KBM-7 (cell line): Measurements from ENCODE around the gene VAV3.
"Not testable (repeated sequence)": the region's sequence is repeated elsewhere in the genome, so short reads cannot be mapped to it uniquely, and the experiment has no call there.

ENCODE experiments used
- DNase-seq: peaks from one replicate; pipeline ENCODE4 v3.0.0-alpha.2; 2015
- in situ Hi-C: fragments of 300-500 bp; cut with MboI; formaldehyde crosslinking; loops from 2 replicates; pipeline ENCODE4 v1.14.3; 2020; ENCODE audit warnings: low sequenced_read_pairs, low pct_unique_long_range_greater_than_20kb, mixed read lengths

VAV3 gene

GRCh38 chr1:107710005-107710404 is 255.0 kb downstream of the VAV3 start:
- no peak for DNase-seq

GRCh38 chr1:107707111-107707510 is 257.9 kb downstream of the VAV3 start:
- in situ Hi-C loops = no loop called here
- DNase-seq = no peak

More at GRCh38 chr1:107710005-107710404, 255.0 kb downstream of the VAV3 start:
- in situ Hi-C loops = no loop called here

GRCh38 chr1:107706182-107706581 is 258.8 kb downstream of the VAV3 start:
- no peak for DNase-seq
- in situ Hi-C loops = no loop called here

DNA sequence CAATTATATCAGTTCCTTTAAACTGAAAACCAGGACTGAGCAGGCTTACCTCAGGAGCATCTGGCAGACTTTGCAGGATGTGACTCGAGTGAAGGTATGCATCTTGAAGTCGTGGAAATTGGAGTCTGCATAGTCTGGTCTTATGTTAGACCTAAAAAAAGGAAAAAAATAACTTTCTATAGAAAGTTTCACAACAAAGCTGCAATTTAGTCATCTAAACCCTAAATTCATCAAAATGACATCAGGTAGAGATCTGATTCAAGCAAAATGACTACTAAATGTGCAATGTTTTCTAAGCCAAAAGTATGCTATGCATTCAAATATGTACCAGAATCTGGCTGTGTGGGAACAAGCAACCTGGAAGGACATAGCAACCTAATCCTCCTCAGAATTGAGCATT is 260.1 kb downstream of the VAV3 start:
- in situ Hi-C loops = no loop called here
- DNase-seq = no peak

GRCh38 chr1:107702946-107703571 is 261.9 kb downstream of the VAV3 start:
- no peak for DNase-seq
- in situ Hi-C loops = no loop called here

GRCh38 chr1:107700651-107701050 is 264.3 kb downstream of the VAV3 start:
- DNase-seq, in situ Hi-C loops: not testable (repeated sequence)

GRCh38 chr1:107698161-107698560 is 266.8 kb downstream of the VAV3 start:
- no peak for DNase-seq
- in situ Hi-C loops = no loop called here

- in situ Hi-C loops = no loop called here
- DNase-seq = no peak
Measured at GRCh38 chr1:107695341-107695740, 269.6 kb downstream of the VAV3 start.

DNA sequence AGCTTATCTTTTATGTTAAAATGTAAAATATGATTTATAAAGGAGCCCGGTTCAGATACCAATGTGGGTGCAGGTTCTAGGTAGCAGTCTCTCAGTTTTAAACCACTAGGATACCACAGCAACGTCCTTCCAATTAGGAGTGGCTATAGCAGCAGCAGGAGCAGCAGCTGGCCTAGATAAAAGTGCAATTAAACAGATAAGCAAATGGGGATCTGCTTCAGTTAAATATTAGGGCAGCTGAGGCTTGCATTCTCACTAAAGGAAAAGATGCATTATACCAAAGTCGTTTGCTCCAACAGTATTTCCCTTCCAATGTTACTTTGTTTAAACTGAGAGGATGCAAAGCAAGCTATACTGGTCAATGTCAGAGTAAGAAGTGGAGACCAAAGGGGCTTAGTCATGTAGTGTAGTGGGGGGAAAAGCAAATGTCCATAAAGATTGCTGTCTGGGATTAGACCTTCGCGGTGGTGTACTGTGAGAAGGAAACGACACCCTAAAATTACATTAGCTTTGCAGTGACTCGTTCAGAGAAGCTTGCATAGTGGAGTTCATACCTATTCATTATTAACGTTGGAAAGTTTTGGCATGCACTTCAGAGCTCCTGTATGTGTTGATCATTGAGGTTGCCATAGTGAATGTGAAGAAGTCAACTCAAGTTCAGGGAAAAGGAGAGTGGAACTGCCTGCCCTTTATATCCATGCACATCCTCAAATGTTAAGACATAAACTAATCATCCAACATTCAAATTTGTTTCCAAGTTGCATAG is 272.2 kb downstream of the VAV3 start:
- in situ Hi-C loops = no loop called here
- DNase-seq = no peak

GRCh38 chr1:107691540-107691939 is 273.4 kb downstream of the VAV3 start:
- in situ Hi-C loops = no loop called here
- DNase-seq = no peak

- in situ Hi-C loops = no loop called here
- DNase-seq = no peak
Measured at GRCh38 chr1:107690491-107690890, 274.5 kb downstream of the VAV3 start.

- in situ Hi-C loops = no loop called here
- DNase-seq = no peak
Measured at GRCh38 chr1:107689733-107690132, 275.2 kb downstream of the VAV3 start.

- DNase-seq = no peak
- in situ Hi-C loops = no loop called here
Measured at GRCh38 chr1:107689159-107689558, 275.8 kb downstream of the VAV3 start.

DNA sequence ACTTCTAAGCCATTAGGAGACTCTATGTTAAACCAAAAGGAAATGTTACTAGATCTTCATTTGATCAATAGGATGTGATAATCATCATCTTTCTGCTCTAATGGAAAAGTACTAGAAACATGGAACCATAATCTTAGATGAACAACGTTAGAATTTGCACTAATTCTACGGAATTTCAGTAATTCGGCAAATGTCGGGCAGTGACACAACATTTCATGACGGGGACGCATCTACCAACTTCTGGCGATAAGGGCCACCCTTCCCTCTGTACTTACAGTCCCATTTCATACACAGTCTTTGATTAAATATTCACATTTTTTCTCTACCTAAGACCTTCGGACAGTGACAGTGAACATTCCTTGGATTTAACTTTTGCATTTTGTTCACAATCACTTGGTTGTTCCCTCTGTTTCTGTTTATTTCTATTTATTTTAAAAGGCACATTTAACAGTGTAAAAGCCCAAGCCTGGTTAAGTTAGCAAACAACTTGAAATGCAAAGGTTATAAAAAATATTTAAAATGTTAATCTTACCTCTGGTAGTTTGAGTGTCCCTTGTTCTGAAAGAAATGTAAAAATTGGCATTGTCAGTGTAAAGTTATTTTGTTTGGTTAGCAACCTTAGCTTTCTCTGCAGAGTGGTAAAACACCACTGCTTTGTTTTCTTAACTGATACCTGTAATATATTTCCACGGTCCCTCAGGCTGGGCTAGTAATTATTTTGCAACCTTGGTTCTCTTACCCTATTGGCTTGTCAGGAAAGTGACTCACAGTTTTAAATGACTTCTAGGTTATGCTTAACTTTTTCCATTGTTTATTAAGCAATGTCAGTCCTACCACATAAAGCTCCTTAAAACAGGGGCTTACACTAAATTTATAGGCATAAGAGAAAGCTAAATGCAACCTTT is 276.9 kb downstream of the VAV3 start:
- in situ Hi-C loops = no loop called here

GRCh38 chr1:107683683-107684082 is 281.3 kb downstream of the VAV3 start:
- DNase-seq = no peak
- in situ Hi-C loops = no loop called here

More for the DNA sequence above, 276.9 kb downstream of the VAV3 start:
- DNase-seq = no peak

DNA sequence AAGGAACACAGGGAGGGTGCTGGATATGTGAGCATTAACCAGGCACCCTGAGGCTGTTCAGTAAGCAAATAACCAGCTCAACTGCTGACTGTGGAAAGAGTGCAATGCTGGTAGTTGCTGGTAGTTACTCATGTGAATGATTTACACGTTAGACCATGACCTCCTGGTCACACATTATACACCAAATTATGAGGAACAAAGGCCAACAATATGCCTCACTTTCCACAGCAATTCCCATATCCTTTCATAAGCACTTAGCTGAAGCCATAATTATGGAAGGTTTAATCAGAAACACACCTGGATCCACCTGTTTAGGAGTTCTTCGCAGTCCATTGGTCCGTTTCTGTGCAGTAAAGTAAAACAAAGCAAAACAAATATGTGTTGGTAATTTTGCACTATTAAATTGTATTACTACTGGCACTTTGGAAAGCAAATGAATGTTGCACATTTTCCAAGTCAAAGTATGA is 281.8 kb downstream of the VAV3 start:
- no peak for DNase-seq
- in situ Hi-C loops = no loop called here

DNA sequence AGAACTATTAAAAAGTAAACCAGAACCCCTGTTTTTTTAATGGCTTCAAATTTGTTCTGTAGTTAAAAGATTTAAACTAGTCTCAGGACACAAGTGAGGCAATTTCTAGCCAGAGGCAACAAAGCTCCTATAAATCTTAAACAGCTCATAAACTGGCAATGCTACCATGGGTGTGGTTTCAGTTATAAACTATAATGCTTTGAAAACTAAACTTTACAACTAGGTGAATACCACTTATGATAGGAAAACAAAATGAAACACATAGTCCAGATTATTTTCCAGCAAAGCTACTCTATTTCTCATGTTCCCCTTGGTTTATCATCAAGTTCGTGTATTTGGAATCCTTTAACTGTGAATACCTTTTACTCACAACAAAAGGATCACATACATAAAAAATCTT is 282.5 kb downstream of the VAV3 start:
- DNase-seq = no peak
- in situ Hi-C loops = no loop called here

DNA sequence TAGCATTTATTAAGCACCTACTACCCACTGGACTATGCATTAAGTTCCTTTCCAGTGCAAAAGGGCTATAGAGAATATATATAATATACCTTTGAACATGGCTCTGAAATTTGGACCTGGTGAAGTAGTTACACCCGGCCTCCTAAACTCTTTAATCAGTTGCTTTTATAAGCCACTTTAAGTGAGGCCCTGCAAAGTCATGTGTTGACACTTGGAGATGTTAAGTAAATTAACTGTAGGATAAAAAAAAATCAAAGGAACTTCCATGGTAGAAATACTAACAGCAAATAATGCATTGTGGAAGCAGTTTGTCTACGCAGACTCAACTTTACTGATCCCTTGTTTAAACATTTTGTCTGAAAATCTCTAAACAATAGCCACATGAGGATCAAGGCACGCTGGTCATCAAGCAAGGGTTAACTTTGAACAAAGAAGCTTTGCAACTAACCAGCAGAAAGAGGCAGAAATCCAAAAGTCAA is 283.9 kb downstream of the VAV3 start:
- no peak for DNase-seq
- in situ Hi-C loops = no loop called here

- in situ Hi-C loops = no loop called here
Measured at GRCh38 chr1:107680579-107680985, 284.4 kb downstream of the VAV3 start.

More at GRCh38 chr1:107680579-107680985, 284.4 kb downstream of the VAV3 start:
- DNase-seq = no peak
